ENCODE data around the gene SART3. TPM values are rescaled to one million over a fixed set of nuclear protein-coding genes. Genes with fewer than 3 reads are reported as not detected.
"Not testable (repeated sequence)": the region's sequence is repeated elsewhere in the genome, so short reads cannot be mapped to it uniquely, and the experiment has no call there.

Gene SART3
- total RNA-seq, 1 donor from 2014 or later: 34.8 TPM

DNA sequence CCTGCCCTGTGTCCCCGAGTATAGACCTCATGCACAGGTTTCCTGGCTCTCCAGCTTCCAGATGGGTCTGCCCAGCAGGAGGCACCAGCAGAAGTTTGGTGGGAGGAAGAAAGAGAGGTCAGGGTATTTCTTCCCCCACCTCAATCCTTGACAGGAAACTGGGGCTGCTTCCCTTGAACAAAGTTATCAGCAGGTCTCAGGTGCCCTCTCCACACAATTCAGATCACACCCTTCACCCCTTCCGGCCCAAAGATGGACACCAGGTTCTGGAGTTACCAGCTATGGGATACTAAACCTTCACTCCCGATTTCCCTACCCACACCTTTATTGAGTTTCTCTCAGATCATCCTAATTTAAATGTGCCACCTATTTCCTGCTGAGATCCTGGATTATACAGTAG, 1.2 kb downstream of the SART3 start:
- H3K4me1 Mint-ChIP-seq (ENCODE audit: low read depth): peaks cover 69% of the 10 kb centered on the region
- DNase-seq (ENCODE audit: low spot score): no peak
- H3K36me3 Mint-ChIP-seq (ENCODE audit: low read depth): peaks cover 6% of the 10 kb centered on the region
- no peaks in the 10 kb centered on the region for H3K27me3 Mint-ChIP-seq (ENCODE audit: low read depth)
- no peaks in the 10 kb centered on the region for H3K9me3 Mint-ChIP-seq (ENCODE audit: low read depth)
- H3K4me3 Mint-ChIP-seq (ENCODE audit: unreplicated experiment): peak overlapping the region; percentile 100
- peak overlapping the region; percentile 100 for H3K27ac Mint-ChIP-seq (ENCODE audit: unreplicated experiment)
- TF ChIP-seq CTCF (IDR thresholded peaks at IDR 0.05): peak; percentile 27

GRCh38 chr12:108559007-108559655, 1.8 kb downstream of the SART3 start:
- no peak for TF ChIP-seq CTCF (IDR thresholded peaks at IDR 0.05)
- peaks cover 63% of the 10 kb centered on the region for H3K4me1 Mint-ChIP-seq (ENCODE audit: low read depth)
- peak overlapping the region; percentile 100 for H3K27ac Mint-ChIP-seq (ENCODE audit: unreplicated experiment)
- peaks cover 5% of the 10 kb centered on the region for H3K36me3 Mint-ChIP-seq (ENCODE audit: low read depth)
- no peaks in the 10 kb centered on the region for H3K9me3 Mint-ChIP-seq (ENCODE audit: low read depth)
- no peaks in the 10 kb centered on the region for H3K27me3 Mint-ChIP-seq (ENCODE audit: low read depth)
- H3K4me3 Mint-ChIP-seq (ENCODE audit: unreplicated experiment): peak overlapping the region; percentile 100
- no peak for DNase-seq (ENCODE audit: low spot score)

GRCh38 chr12:108555383-108555782, 5.6 kb downstream of the SART3 start:
- DNase-seq (ENCODE audit: low spot score); H3K27ac Mint-ChIP-seq (ENCODE audit: unreplicated experiment); H3K27me3 Mint-ChIP-seq (ENCODE audit: low read depth); H3K4me3 Mint-ChIP-seq (ENCODE audit: unreplicated experiment); H3K36me3 Mint-ChIP-seq (ENCODE audit: low read depth); H3K9me3 Mint-ChIP-seq (ENCODE audit: low read depth): not testable (repeated sequence)
- peaks cover 67% of the 10 kb centered on the region for H3K4me1 Mint-ChIP-seq (ENCODE audit: low read depth)

- DNase-seq (ENCODE audit: low spot score): no peak
- Mint-ChIP-seq H3K4me1 (ENCODE audit: low read depth) (peaks cover 56% of the 10 kb centered on the region), H3K27ac (ENCODE audit: unreplicated experiment) (no peak overlapping the region), H3K4me3 (ENCODE audit: unreplicated experiment) (no peak overlapping the region), H3K9me3 (ENCODE audit: low read depth) (no peaks in the 10 kb centered on the region), H3K27me3 (ENCODE audit: low read depth) (no peaks in the 10 kb centered on the region), H3K36me3 (ENCODE audit: low read depth) (peaks cover 2% of the 10 kb centered on the region)
- TF ChIP-seq CTCF (IDR thresholded peaks at IDR 0.05): no peak
Measured at GRCh38 chr12:108553799-108554198, 7.2 kb downstream of the SART3 start.

DNA sequence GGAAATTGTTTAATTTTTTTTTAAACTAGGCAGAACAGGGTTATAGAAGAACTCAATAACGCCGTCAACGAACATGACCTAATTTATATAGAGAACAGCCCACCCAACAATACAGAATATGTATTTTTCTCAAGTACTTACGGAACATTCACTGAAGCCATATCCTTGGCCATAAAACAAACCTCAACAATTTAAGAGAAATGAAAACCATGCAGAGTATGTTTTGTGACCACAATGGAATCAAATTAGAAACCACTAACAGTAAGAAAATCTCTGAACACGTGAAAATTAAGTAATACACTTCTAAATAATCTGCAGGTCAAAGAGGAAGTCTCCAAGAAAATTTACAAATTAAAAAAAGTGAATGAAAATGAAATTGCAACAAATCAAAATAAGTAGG, 9.4 kb downstream of the SART3 start:
- DNase-seq (ENCODE audit: low spot score): no peak
- no peak for TF ChIP-seq CTCF (IDR thresholded peaks at IDR 0.05)
- no peak overlapping the region for H3K4me3 Mint-ChIP-seq (ENCODE audit: unreplicated experiment)
- H3K27me3 Mint-ChIP-seq (ENCODE audit: low read depth): no peaks in the 10 kb centered on the region
- peaks cover 40% of the 10 kb centered on the region for H3K4me1 Mint-ChIP-seq (ENCODE audit: low read depth)
- peaks cover 8% of the 10 kb centered on the region for H3K36me3 Mint-ChIP-seq (ENCODE audit: low read depth)
- H3K9me3 Mint-ChIP-seq (ENCODE audit: low read depth): no peaks in the 10 kb centered on the region
- peak overlapping the region; percentile 67 for H3K27ac Mint-ChIP-seq (ENCODE audit: unreplicated experiment)

DNA sequence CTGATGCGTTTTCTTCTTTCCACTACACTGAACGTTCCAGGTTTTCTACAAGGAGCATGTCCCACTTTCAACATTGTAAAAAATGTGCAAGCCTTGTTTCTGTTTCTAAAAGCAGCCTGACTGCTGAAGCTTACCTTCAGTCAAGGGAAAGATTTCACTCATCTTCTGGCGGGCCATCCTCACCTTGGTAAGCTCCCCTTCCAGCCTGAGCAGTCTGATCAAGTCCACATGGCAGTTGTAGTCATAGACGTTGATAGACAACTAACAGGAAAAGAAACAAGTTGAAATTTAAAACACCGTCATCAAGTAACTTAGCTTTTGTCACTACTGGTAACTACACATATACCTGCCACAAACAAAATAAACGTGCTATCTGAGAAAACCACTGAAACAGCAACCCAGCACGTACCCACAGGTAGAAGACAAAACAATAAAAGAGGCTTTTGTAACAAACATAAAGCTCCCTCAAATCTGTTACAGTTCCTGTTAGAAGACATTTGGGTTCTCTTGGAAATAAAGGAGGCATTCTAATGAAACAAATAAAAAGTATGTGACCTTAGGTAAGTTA, 11.9 kb downstream of the SART3 start:
- Mint-ChIP-seq H3K27ac (ENCODE audit: unreplicated experiment) (no peak overlapping the region), H3K27me3 (ENCODE audit: low read depth) (no peaks in the 10 kb centered on the region), H3K4me3 (ENCODE audit: unreplicated experiment) (no peak overlapping the region), H3K9me3 (ENCODE audit: low read depth) (no peaks in the 10 kb centered on the region), H3K36me3 (ENCODE audit: low read depth) (peaks cover 17% of the 10 kb centered on the region), H3K4me1 (ENCODE audit: low read depth) (peaks cover 27% of the 10 kb centered on the region)
- no peak for DNase-seq (ENCODE audit: low spot score)
- TF ChIP-seq CTCF (IDR thresholded peaks at IDR 0.05): no peak

Data from chondrocyte (in vitro differentiated cells).